ENCODE data around the gene CHRNA4.

DNA sequence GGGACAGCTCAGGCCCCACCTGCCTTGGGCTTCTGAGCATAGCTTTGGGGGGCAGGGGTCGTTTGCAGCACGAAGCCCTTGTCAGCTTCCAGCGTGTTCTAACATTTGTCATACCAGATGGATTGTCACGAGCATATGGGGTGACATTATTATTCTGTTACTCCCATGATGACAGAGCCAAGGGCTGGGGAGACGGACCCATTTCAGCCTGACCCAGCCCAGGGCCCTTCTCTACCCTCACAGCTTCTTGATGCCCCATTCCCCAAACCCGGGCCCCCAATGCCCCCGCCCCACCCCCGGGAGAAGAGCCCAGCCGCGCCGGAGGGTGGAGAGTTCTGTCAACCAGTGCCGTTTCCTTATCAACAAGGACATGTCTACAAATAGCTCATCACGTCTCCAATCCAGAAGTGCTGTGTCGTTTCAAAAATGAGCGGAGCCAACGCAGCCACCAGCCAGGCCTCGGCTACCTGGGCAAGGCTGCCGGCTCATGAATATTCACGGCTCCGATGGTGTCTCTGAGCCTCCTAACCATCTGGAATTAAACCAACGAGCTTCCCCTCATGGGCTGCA, 9.6 kb upstream of the CHRNA4 start:
- TF ChIP-seq, protein P1, sequence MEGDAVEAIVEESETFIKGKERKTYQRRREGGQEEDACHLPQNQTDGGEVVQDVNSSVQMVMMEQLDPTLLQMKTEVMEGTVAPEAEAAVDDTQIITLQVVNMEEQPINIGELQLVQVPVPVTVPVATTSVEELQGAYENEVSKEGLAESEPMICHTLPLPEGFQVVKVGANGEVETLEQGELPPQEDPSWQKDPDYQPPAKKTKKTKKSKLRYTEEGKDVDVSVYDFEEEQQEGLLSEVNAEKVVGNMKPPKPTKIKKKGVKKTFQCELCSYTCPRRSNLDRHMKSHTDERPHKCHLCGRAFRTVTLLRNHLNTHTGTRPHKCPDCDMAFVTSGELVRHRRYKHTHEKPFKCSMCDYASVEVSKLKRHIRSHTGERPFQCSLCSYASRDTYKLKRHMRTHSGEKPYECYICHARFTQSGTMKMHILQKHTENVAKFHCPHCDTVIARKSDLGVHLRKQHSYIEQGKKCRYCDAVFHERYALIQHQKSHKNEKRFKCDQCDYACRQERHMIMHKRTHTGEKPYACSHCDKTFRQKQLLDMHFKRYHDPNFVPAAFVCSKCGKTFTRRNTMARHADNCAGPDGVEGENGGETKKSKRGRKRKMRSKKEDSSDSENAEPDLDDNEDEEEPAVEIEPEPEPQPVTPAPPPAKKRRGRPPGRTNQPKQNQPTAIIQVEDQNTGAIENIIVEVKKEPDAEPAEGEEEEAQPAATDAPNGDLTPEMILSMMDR (IDR thresholded peaks at IDR 0.05; ENCODE audit: borderline replicate concordance, extremely low read depth, low read length, poor library complexity, severe bottlenecking), result no peak
- TF ChIP-seq EZH2 (IDR thresholded peaks at IDR 0.05; ENCODE audit: borderline replicate concordance, low read depth, low read length, severe bottlenecking), result no peak
